Measurements from ENCODE around the gene SEC16A.

The SEC16A gene

DNA sequence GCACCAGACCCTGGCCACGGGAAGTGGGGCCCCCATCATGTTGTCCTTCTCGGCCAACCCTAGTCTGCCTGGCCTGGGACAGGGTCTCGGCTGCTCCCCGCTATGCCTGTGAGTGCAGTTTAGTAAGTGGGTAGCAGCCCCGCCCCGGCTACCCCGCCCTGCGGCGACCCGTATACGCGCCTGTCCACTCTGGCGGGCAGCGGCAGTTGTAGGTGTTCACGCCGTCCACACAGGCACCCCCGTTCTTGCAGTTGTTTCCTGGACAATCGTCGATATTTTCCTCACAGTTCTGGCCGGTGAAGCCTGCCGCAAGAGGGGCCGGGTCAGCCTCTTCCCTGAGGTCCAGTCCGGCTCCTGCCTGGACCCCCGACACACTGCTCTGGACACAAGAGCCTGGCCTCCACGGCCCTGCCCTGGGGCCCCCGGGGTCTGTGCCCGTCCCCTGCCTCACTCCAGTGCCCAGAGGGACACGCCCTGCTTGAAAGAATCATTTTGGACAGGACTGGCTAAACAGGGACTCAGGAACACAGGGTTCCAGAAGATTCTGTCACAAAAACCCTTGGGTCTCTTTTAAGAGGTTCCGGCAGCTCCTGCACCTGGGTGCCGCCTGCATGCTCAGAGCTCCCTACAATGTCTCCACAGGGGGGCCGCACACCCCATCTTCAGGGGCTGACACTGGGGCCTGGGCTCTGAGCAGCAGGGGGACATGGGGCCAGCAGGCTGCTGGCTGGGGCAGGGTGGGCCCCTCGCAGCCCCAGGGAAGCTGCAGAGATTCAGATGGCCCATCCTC, 36.6 kb upstream of the SEC16A start:
- no peak for DNase-seq

DNA sequence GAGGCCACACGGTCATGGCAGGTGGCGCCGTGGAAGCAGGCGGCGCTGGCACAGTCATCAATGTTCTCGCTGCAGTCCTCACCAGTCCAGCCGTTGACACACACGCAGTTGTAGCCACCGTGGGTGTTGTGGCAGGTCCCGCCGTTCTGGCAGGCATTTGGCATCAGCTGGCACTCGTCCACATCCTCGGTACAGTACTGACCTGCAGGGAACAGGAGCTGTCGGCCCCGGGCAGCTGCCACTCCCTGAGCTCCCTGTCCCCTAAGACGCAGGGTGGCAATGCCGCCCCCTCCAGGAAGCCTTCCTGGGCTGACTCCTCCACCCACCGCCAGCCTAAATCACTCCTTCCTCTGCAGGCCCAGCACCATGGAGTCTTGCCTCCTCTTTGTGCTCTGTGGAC, 35.8 kb upstream of the SEC16A start:
- DNase-seq, result no peak

DNA sequence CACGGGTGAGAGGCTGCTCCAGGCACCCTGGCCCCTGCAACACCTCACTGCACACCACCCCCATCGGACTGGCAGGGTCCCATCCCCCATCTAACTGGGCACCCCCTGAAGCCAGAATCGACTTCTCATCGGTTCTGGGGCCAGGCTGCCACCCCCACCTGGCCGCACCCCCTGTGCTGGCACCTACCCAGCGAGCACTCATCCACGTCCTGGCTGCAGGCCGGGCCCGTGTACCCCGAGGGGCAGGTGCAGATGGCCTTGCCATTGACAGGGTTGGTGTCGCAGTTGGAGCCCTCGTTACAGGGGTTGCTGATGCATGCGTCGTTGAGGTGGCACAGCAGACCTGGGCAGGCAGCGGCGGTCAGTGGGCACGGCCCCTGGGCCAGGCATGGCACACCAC, 35.1 kb upstream of the SEC16A start:
- no peak for DNase-seq

DNA sequence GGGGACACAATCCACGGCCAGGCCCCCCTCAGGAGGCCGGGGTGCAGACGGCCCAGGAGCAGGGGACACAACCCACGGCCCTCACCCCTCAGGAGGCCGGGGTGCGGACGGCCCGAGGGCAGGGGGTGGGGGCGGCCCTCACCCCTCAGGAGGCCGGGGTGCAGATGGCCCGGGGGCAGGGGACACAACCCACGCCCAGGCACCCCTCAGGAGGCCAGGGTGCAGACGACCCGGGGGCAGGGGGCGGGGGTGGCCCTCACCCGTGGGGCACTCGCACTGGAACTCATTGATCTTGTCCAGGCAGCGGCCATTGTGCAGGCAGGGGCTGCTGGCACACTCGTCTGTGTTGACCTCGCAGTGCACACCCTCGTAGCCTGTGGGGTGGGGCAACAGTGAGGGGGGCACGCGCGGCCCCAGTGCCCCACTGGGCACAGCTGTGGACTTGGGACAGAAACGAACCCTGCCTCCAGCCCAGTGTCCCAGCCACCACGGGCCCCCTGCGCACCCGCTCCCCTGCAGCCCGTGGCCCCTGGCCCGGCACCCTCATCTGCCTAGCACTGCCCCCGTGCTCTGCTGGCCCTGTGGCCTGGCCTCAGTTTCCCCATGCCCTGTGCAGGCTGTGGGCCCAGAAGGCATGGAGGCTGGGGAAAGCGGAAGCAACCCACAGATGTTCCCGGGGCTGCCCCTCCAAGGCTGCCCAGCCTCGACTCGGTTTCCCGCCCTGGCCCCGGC, 34.3 kb upstream of the SEC16A start:
- DNase-seq, result no peak

GRCh38 chr9:136516191-136516654, 33.4 kb upstream of the SEC16A start:
- DNase-seq, result no peak

DNA sequence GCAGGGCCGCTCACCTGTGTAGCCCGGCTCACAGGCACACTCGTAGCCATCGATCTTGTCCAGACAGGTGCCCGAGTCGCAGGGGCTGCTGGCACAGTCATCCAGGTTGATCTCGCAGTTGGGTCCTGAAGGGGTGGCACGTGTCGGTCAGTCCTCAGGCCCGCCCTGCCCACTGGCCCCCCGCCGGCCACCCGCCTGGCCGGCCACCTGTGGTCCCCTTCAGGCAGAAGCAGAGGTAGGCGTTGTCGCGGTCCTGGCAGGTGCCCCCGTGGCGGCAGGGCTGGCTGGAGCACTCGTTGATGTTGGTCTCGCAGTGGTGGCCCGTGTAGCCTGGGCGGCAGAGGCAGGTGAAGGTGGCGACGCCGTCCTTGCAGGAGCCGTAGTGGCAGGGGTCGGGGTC, 32.4 kb upstream of the SEC16A start:
- no peak for DNase-seq

DNA sequence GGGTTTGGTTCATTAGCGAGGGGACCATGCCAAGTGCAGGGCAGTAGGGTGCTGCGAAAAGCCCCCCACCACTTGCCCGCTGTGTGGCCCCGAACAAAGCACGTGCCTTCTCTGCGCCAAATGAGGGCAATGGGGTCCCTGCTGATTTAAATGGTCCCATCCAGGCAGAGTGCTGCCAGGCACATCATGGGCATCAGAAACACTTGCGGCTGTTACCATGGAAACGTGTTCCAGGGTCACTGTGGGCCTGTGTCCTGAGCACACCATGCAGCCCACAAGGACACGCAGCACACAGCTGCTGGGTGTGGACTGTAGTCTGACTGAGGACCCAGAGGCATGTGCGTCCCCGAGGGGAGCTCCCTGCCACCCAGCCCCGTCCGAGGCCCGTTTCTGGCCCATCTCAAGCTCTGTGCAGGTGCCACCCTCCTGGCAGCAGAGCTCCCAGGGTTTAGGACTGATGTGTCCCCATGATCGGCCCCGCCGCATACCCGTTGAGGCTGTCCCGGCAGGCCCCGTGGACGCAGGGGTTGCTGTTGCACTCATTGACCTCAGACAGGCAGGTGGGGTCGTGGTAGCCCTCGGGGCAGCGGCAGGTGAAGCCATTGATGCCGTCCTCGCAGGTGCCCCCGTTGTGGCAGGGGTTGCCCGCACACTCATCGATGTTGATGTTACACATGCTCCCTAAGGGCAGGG, 31.3 kb upstream of the SEC16A start:
- DNase-seq, result no peak

DNA sequence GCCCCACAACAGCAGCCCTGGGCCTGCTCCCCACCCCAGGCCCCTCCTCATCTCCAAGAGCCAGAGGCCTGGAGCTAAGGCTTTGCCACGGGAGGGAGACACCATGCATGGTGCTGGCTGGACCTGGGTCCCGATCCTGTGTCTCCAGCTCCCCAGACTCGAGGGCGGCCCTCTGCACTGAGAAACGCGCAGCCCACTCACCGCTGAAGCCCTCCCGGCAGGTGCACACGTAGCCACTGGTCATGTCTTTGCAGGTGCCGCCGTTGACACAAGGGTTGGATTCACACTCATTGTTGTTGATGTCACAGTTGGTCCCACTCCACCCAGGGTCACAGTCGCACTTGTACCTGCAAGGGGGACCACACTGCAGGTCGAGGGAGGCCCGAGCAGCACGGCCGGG, 30.4 kb upstream of the SEC16A start:
- no peak for DNase-seq

DNA sequence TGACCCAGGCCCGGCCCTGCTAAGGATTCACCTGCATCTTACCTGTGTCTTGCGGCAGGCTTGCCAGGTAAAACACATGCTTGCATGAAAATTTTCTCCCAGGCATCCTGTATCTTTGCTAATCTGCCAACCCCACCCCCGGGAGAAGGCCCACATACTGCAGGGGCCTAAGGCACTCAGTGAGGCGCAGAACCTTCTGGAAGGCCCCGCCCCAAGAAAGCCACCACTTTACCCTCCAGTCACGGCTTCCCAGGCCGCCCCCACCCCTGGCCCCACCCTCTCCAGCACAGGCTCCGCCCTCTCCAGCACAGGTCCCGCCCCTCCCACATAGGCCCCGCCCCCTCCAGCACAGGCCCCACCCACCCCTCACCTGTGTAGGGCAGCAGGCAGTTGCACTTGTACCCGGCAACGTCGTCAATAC, 29.8 kb upstream of the SEC16A start:
- DNase-seq, result peak in 5 of 6 experiments; percentile 18 to 42 (median 33)

GRCh38 chr9:136511670-136512592, 29.1 kb upstream of the SEC16A start:
- DNase-seq, result no peak

GRCh38 chr9:136511144-136511669, 28.4 kb upstream of the SEC16A start:
- no peak for DNase-seq

DNA sequence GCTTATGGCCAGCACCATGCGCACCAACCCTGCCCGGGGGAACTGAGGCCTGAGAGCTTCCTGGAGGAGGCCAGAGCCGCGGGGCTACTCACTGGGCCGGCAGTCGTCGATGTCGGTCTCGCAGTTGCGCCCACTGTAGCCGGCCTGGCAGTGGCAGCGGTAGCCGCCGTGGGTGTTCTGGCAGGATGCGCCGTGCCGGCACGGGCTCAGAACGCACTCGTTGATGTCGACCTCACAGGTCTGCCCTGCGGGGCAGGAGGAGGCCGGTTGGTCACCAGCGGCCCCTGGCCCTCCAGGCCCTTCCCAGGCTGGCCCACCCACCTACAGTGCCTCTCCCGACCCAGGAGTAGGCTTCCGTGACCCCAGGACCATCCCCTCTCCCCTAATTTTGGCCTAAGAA, 27.7 kb upstream of the SEC16A start:
- DNase-seq, result no peak

DNA sequence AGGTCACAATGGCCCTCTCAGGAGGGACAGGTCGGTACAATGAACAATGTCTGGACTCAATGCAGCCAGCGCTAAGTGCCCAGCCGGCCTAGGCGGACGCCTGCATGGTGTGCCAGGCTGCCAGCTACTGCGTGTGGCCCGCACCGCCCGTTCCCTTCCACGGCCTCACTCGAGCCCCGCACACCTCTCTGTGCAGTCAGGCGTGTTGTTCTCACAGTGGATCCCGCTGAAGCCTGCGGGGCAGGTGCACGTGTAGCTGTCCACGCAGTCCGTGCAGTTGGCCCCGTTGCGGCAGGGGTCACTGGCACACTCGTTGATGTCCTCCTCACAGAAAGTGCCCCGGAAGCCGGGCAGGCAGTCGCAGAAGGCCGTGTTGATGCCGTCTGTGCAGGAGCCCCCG, 26.7 kb upstream of the SEC16A start:
- DNase-seq, result no peak

DNA sequence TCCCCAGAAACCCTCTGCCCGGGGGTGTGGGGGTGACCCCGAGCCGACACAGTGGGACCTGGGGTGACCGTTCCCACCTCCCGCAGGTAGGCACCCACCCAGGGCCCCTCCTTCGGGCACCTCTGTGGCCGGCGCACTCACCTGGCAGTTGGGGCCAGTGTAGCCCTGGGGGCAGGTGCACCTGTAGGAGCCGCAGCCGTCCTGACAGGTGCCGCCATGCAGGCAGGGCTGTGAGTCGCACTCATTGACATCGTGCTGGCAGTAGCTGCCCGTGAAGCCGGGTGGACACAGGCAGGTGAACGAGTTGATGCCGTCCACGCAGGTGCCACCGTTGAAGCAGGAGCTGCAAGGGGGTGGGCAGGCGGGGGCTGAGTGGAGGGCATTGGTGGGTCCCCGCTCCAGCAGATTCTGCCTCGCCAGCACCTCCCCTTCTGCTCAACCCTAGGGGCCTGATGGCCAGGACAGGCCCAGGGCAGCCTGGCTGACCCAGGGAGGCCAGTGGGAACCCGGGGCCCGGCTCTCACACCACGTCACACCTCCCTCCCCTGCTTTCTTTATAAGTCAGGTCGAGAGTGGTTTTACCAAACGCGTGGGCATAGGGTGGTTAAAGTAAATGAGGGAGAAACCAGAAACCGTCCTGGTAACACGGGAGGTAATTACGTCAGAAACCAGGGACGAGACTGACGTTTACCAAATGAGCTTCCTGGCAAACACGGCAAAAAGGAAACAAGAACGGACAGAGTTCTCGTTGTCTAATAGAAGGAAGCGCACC, 26.1 kb upstream of the SEC16A start:
- DNase-seq, result no peak

- DNase-seq, result no peak
Measured at GRCh38 chr9:136507992-136508375, 25.1 kb upstream of the SEC16A start.

DNA sequence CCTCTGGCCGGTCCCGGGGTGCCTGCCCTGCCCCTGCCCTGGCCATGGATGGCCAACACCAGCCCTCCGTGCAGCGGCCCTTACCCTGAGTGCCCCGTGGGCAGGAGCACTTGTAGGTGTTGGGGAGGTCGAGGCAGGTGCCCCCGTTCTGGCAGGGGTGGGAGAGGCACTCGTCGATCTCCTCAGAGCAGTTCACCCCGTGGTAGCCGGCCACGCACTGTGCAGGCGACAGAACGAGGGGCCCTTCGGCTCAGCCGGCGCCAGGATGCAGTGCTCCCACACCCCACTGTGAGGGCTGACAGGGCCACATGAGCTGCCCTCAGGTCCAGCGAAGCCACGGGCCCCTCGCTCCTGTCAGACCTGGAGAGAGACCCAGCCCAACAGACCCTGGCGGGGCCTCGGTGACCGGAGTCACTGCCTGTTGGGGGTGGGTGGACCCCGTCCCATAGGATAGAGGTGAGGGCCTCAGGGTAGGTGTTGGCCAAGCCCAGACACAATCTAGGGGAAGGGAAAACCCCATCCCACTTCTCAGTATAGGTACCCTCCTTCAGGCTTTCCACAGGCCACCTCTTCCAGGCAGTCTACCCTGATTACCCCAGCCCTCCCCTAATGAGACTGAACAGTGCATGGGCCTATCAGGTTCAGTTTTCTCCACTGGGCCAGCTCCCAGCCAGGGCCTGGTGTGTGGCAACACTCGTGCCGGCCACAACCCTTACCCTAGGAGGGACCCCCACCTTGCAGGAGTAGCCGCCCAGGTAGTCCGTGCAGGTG, 24.6 kb upstream of the SEC16A start:
- no peak for DNase-seq

DNA sequence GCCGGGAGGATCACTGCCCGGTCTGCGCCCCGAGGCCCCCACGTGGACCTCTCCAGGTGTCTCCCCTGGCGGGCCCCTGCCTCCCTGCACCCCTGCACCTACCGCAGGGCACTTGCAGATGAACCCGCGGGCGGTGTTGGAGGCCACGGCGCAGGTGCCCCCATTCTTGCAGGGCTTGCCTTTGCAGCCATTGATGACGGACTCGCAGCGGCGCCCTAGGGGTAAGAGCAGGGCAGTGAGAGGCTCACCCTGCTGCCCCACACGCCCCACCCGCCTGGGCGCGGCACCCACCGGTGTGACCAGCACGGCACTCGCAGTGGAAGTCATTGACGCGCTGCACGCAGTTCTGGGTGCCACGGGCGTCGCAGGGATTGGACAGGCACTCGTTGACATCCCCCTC, 23.6 kb upstream of the SEC16A start:
- DNase-seq, result no peak

- DNase-seq, result no peak
Measured at GRCh38 chr9:136505406-136506403, 22.9 kb upstream of the SEC16A start.

All from stimulated activated naive CD4-positive, alpha-beta T cell (primary cell).